Stomach (tissue), 9 donors: Measurements from ENCODE around the gene ZP4. TPM values are rescaled to one million over a fixed set of nuclear protein-coding genes. Genes with fewer than 3 reads are reported as not detected.
A peak's percentile ranks its signal among the peaks of the same experiment; 100 is the strongest.
"Not testable (repeated sequence)": the region's sequence is repeated elsewhere in the genome, so short reads cannot be mapped to it uniquely, and the experiment has no call there.

ENCODE experiments used
- DNase-seq, 2 donors: peaks; one replicate each; pipeline versions ENCODE4 v3.0.0 to v3.0.0-alpha.2; 2013 to 2019
- H3K27ac ChIP-seq, 5 donors: fragments of 200-600 bp in 4 of 5; sonication (generic) in 4 of 5; one replicate each; pipeline ENCODE4 v1.5.1; 2013 to 2019; ENCODE audit warnings: mild to moderate bottlenecking in 1 of 5, moderate library complexity in 1 of 5
- H3K27me3 ChIP-seq, 3 donors: fragments of 200-600 bp; sonication (generic); one replicate each; pipeline ENCODE4 v1.5.1; 2017 to 2019; ENCODE audit warnings: mixed run types in 1 of 3
- H3K36me3 ChIP-seq, 4 donors: fragments of 200-600 bp; sonication (generic); 1 replicate in 3 of 4; 2 replicates in 1 of 4; pipeline ENCODE4 v1.5.1; 2016 to 2019
- H3K4me1 ChIP-seq, 4 donors: fragments of 200-600 bp; sonication (generic); one replicate each; pipeline ENCODE4 v1.5.1; 2016 to 2019
- H3K4me3 ChIP-seq, 4 donors: fragments of 200-600 bp; sonication (generic) in 3 of 4; one replicate each; pipeline ENCODE4 v1.5.1; 2016 to 2019; ENCODE audit warnings: mild to moderate bottlenecking in 1 of 4
- H3K9me3 ChIP-seq, 4 donors: fragments of 200-600 bp; sonication (generic); one replicate each; pipeline ENCODE4 v1.5.1; 2016 to 2019
- EP300 ChIP-seq: sonication (generic); formaldehyde crosslinking; IDR thresholded peaks from one replicate; pipeline ENCODE4 v1.6.1; 2017; ENCODE audit warnings: antibody characterized with exemption
- POLR2A ChIP-seq, 4 donors: fragments of 450-650 bp; IDR thresholded peaks; one replicate each; pipeline ENCODE4 v1.6.1; 2016; ENCODE audit warnings: antibody characterized with exemption in 4 of 4, control low read depth in 2 of 4, mild to moderate bottlenecking in 1 of 4, moderate library complexity in 1 of 4
- POLR2AphosphoS5 ChIP-seq, 3 donors: sonication (generic); formaldehyde crosslinking; IDR thresholded peaks; one replicate each; pipeline ENCODE4 v1.6.1; 2016; ENCODE audit warnings: antibody characterized with exemption in 3 of 3
- WGBS, 5 donors: extraction: QIAGEN DNeasy Blood & Tissue Kit in 3 of 5; methylation state at CpG; one replicate each; pipeline versions ENCODE4 v1.1.5 to v1.1.7; 2013 to 2018; 5-methylcytosine and 5-hydroxymethylcytosine counted together
- intact Hi-C: fragments of 100-400 bp; cut with DNase I; formaldehyde crosslinking; loops from one replicate; pipeline ENCODE4 v1.15.1; 2023; ENCODE audit warnings: low total_unique reads
- polyA plus RNA-seq, 3 donors: library from polyadenylated mRNA; stranded (reverse); fragments of 200-250 nt; gene quantifications; one replicate each; pipeline ENCODE4 v1.2.3, GENCODE V29; 2013
- total RNA-seq, 5 donors: library from RNA; depleted of rRNA; stranded (reverse); fragments of >200 nt; gene quantifications; one replicate each; pipeline versions ENCODE4 v1.1.0 to v1.2.3, GENCODE V29; 2014 to 2016
- TF ChIP-seq, protein P1 (sequence below), 7 experiments: fragments of 450-650 bp in 4 of 7; fragments of 200-600 bp in 3 of 7; sonication (generic) in 3 of 7; IDR thresholded peaks; one replicate each; pipeline ENCODE4 v1.5.1; 2016 to 2019; ENCODE audit warnings: antibody characterized with exemption in 7 of 7, control low read depth in 2 of 7, mild to moderate bottlenecking in 1 of 7
- donor health status: healthy with polysubstance abuse.
- donor health status: Bipolar disorder and iron deficiency.
- donor health status: healthy.

ZP4 gene
- total and polyA plus RNA-seq, 8 donors: not detected

DNA sequence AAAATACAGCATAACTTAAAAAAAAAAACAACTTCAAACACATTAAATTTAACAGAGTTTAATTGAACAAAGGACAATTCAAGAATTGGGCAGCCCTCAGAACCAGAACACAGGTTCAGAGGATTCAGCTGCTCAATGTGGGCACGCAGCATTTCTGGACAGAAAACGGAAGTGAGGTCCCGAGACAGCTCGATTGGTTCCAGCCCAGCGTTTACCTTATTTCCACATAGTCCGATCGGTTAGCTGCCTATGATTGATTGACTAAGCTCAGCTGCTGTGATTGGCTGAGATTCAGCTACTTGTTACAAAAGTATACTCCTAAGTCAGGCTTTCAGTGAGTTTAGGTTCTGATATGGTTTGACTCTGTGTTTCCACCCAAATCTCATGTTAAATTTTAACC, 33.3 kb downstream of the ZP4 start:
- 80 to 90% (median 82%) methylated on average over 7 of the region's 7 CpGs for WGBS, 5 donors
- Histone ChIP-seq H3K4me3 (no peak overlapping the region), H3K27me3 (no peaks in the 10 kb centered on the region), H3K27ac (no peak overlapping the region), H3K9me3 (no peaks in the 10 kb centered on the region), H3K36me3 (no peaks in the 10 kb centered on the region), H3K4me1 (no peaks in the 10 kb centered on the region)
- intact Hi-C loops: no loop called here
- no peak for DNase-seq
- TF ChIP-seq POLR2AphosphoS5 (IDR thresholded peaks at IDR 0.05) (no peak), EP300 (no peak), POLR2A (IDR thresholded peaks at IDR 0.05) (no peak)
- TF ChIP-seq, protein P1, sequence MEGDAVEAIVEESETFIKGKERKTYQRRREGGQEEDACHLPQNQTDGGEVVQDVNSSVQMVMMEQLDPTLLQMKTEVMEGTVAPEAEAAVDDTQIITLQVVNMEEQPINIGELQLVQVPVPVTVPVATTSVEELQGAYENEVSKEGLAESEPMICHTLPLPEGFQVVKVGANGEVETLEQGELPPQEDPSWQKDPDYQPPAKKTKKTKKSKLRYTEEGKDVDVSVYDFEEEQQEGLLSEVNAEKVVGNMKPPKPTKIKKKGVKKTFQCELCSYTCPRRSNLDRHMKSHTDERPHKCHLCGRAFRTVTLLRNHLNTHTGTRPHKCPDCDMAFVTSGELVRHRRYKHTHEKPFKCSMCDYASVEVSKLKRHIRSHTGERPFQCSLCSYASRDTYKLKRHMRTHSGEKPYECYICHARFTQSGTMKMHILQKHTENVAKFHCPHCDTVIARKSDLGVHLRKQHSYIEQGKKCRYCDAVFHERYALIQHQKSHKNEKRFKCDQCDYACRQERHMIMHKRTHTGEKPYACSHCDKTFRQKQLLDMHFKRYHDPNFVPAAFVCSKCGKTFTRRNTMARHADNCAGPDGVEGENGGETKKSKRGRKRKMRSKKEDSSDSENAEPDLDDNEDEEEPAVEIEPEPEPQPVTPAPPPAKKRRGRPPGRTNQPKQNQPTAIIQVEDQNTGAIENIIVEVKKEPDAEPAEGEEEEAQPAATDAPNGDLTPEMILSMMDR (IDR thresholded peaks at IDR 0.05): no peak

GRCh38 chr1:237852342-237852741, 38.4 kb downstream of the ZP4 start:
- Histone ChIP-seq H3K9me3 (no peaks in the 10 kb centered on the region), H3K4me3 (no peak overlapping the region), H3K4me1 (no peaks in the 10 kb centered on the region), H3K27ac (no peak overlapping the region), H3K36me3 (no peaks in the 10 kb centered on the region), H3K27me3 (no peaks in the 10 kb centered on the region)
- 17 to 30% (median 22%) methylated on average over 3 of the region's 3 CpGs for WGBS, 5 donors
- intact Hi-C loops: no loop called here
- DNase-seq: no peak
- TF ChIP-seq EP300: no peak
- TF ChIP-seq POLR2A (IDR thresholded peaks at IDR 0.05): no peak
- TF ChIP-seq POLR2AphosphoS5 (IDR thresholded peaks at IDR 0.05): no peak
- TF ChIP-seq, protein P1 (IDR thresholded peaks at IDR 0.05): no peak

DNA sequence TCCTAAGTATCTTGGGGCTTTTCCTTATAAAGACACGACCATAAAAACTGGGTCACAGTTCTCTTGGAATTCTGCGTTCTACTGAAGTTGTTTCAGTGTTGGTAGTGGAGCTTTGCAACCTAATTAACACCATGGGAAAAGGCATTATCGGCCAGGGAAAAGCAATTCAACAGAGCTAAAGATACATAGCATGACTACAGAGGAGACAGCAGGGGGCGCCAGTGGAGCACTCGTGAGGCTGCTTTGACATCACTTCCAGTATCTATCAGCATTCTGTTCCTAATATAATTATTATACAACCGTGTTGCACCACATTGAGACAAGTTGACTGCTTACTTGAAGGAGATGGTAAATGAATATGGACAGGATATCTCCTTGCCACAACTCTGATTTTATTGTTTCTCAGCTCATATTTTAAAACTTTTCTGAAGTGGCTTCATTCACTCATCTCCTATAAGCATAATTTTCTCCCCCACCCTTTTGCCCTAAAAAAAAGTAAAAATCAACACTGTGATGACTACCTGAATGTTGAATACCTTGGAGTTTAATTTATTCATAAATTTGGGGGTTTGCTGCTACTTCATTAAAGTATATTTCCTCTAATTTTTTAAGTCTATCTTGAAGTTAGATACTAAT, 39.4 kb downstream of the ZP4 start:
- DNase-seq: peak; percentile 38 to 75
- Histone ChIP-seq H3K4me1 (no peaks in the 10 kb centered on the region), H3K9me3 (no peaks in the 10 kb centered on the region), H3K27ac (no peak overlapping the region), H3K27me3 (no peaks in the 10 kb centered on the region), H3K36me3 (no peaks in the 10 kb centered on the region), H3K4me3 (no peak overlapping the region)
- 24 to 32% (median 29%) methylated on average over 6 of the region's 6 CpGs for WGBS, 5 donors
- intact Hi-C loops: no loop called here
- TF ChIP-seq POLR2AphosphoS5 (IDR thresholded peaks at IDR 0.05) (no peak), POLR2A (IDR thresholded peaks at IDR 0.05) (no peak), EP300 (no peak)
- TF ChIP-seq, protein P1 (IDR thresholded peaks at IDR 0.05): peak in 3 of 7 experiments; percentile 15 to 17 (median 16)

DNA sequence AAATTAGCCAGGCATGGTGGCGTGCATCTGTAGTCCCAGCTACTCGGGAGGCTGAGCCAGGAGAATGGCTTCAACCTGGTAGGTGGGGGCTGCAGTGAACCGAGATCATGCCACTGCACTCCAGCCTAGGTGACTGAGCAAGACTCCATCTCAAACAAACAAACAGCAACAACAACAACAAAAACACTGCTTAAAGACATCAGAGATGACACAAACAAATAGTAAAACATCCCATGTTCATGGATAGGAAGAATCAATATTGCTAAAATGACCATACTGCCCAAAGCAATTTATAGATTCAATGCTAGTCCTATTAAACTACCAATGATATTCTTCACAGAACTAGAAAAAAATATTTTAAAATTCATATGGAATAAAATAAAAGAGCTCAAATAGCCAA, 47.2 kb downstream of the ZP4 start:
- H3K4me1 ChIP-seq, H3K4me3 ChIP-seq, intact Hi-C loops, H3K27me3 ChIP-seq, DNase-seq, H3K27ac ChIP-seq, H3K36me3 ChIP-seq, H3K9me3 ChIP-seq: not testable (repeated sequence)
- WGBS, 5 donors: 91 to 95% (median 94%) methylated on average over 3 of the region's 3 CpGs

- TF ChIP-seq POLR2A (IDR thresholded peaks at IDR 0.05) (no peak), EP300 (no peak), POLR2AphosphoS5 (IDR thresholded peaks at IDR 0.05) (no peak)
- TF ChIP-seq, protein P1 (IDR thresholded peaks at IDR 0.05): no peak
- H3K9me3 ChIP-seq: peaks cover 0 to 9% (median 4%) of the 10 kb centered on the region in 4 donors
- intact Hi-C loops: no loop called here
Observed at GRCh38 chr1:237841485-237841884, 49.2 kb downstream of the ZP4 start.

More at GRCh38 chr1:237841485-237841884, 49.2 kb downstream of the ZP4 start:
- Histone ChIP-seq H3K36me3 (no peaks in the 10 kb centered on the region), H3K4me1 (no peaks in the 10 kb centered on the region), H3K27ac (no peak overlapping the region), H3K27me3 (no peaks in the 10 kb centered on the region), H3K4me3 (no peak overlapping the region)
- 44 to 75% (median 52%) methylated on average over 3 of the region's 3 CpGs for WGBS, 5 donors
- DNase-seq: no peak
